ENCODE results near the gene PEX14. TPM values are rescaled to one million over a fixed set of nuclear protein-coding genes. Genes with fewer than 3 reads are reported as not detected.

Gene PEX14
- total and polyA plus RNA-seq, 2 experiments from 2014 or later = 17.6 to 19.6 TPM

DNA sequence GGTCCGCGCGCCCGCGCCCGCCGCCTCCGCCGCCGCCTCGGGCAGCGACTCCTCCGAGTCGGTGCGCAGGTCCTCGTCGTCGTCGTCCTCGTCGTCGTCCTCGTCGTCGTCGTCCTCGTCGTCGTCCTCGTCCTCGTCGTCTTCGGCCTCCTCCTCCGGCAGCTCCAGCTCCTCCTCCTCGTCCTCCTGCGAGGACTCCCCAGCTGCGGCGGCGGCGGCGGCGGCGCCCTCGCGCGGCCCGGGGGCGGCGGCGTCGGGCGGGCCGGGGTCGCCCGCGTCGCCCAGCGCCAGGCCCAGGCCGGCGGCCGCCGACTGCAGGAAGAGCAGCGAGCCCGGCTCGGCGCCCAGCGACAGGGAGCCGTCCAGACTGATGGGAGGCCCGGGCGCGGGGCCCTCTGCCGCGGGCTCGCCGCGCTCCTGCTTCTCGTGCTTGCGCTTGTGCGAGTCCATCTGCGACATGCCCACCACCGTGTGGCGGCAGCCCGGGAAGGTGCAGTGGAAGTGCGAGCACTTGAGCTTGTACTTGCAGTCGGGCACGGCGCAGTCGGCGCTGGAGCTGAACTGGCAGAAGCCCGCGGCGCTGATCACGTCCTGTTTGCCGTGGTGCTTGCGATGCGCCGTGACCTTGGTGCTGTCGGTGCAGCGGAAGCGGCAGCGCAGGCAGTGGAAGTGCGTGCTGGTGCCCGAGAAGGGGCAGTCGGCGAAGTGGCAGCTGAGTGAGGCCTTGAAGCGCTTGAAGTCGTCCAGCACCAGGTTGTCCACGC lies 164.4 kb downstream of the PEX14 start:
- Histone ChIP-seq H3K4me3 (peak overlapping the region; percentile 52), H4K20me1 (replicated peaks; ENCODE audit: insufficient read depth) (no peaks in the 10 kb centered on the region), H3K27me3 (ENCODE audit: insufficient read depth) (peaks cover 33% of the 10 kb centered on the region), H3F3A (replicated peaks; ENCODE audit: low read depth) (peaks cover 14% of the 10 kb centered on the region), H3K4me2 (peak overlapping the region; percentile 75), H3K27ac (ENCODE audit: low read depth) (no peak overlapping the region), H3K36me3 (ENCODE audit: insufficient read depth) (no peaks in the 10 kb centered on the region), H2AFZ (peak overlapping the region; percentile 91), H3K4me1 (ENCODE audit: insufficient read depth) (peaks cover 11% of the 10 kb centered on the region), H3K79me2 (replicated peaks; ENCODE audit: insufficient read depth) (no peaks in the 10 kb centered on the region), H3K9me2 (ENCODE audit: insufficient read depth) (no peaks in the 10 kb centered on the region)
- H3K4me1 Mint-ChIP-seq = peaks cover 5% of the 10 kb centered on the region
- H3K9me3 Mint-ChIP-seq = no peaks in the 10 kb centered on the region
- ATAC-seq = peak; percentile 27
- H3K27ac Mint-ChIP-seq = no peak overlapping the region
- peaks cover 3% of the 10 kb centered on the region; the same call in 1 of the 3 replicates for H3K36me3 Mint-ChIP-seq (ENCODE audit: low read depth)
- TF ChIP-seq NANOG (IDR thresholded peaks at IDR 0.05; ENCODE audit: borderline replicate concordance) = no peak
- peak in 1 of 2 experiments; percentile 7; a peak in 1 of 4 replicates for TF ChIP-seq CTCF (conservative IDR thresholded peaks at IDR 0.05; ENCODE audit: low read depth in 2 of 2)
- peak; percentile 75 for DNase-seq (ENCODE audit: low spot score)
- peak overlapping the region; percentile 63 for H3K4me3 Mint-ChIP-seq
- peaks cover 14% of the 10 kb centered on the region for H3K27me3 Mint-ChIP-seq (ENCODE audit: insufficient read depth, low read depth, poor library complexity)

- Histone ChIP-seq H3F3A (replicated peaks; ENCODE audit: low read depth) (peaks cover 14% of the 10 kb centered on the region), H4K20me1 (replicated peaks; ENCODE audit: insufficient read depth) (no peaks in the 10 kb centered on the region), H3K4me1 (ENCODE audit: insufficient read depth) (peaks cover 6% of the 10 kb centered on the region), H3K27ac (ENCODE audit: low read depth) (no peak overlapping the region), H2AFZ (peak overlapping the region; percentile 91), H3K4me3 (peak overlapping the region; percentile 52), H3K9me2 (ENCODE audit: insufficient read depth) (no peaks in the 10 kb centered on the region), H3K36me3 (ENCODE audit: insufficient read depth) (no peaks in the 10 kb centered on the region), H3K4me2 (peak overlapping the region; percentile 75), H3K27me3 (ENCODE audit: insufficient read depth) (peaks cover 33% of the 10 kb centered on the region), H3K79me2 (replicated peaks; ENCODE audit: insufficient read depth) (no peaks in the 10 kb centered on the region)
- Mint-ChIP-seq H3K4me3 (peak overlapping the region; percentile 63; the same call in 2 of the 3 replicates), H3K4me1 (peaks cover 5% of the 10 kb centered on the region), H3K27me3 (ENCODE audit: insufficient read depth, low read depth, poor library complexity) (peaks cover 14% of the 10 kb centered on the region), H3K9me3 (no peaks in the 10 kb centered on the region), H3K27ac (no peak overlapping the region), H3K36me3 (ENCODE audit: low read depth) (peaks cover 3% of the 10 kb centered on the region; the same call in 1 of the 3 replicates)
- TF ChIP-seq ZNF114 (CRISPR knock-in tag; IDR thresholded peaks at IDR 0.05) = no peak
- peak in 1 of 2 experiments; percentile 29; a peak in 2 of 4 replicates for TF ChIP-seq CTCF (conservative IDR thresholded peaks at IDR 0.05; ENCODE audit: low read depth in 2 of 2)
- no peak for TF ChIP-seq ZNF462 (CRISPR knock-in tag; IDR thresholded peaks at IDR 0.05)
- TF ChIP-seq, protein P1, sequence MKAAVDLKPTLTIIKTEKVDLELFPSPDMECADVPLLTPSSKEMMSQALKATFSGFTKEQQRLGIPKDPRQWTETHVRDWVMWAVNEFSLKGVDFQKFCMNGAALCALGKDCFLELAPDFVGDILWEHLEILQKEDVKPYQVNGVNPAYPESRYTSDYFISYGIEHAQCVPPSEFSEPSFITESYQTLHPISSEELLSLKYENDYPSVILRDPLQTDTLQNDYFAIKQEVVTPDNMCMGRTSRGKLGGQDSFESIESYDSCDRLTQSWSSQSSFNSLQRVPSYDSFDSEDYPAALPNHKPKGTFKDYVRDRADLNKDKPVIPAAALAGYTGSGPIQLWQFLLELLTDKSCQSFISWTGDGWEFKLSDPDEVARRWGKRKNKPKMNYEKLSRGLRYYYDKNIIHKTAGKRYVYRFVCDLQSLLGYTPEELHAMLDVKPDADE (IDR thresholded peaks at IDR 0.05) = no peak
- no peak for TF ChIP-seq JUNB (IDR thresholded peaks at IDR 0.05; ENCODE audit: unreplicated experiment)
- DNase-seq (ENCODE audit: low spot score) = peak; percentile 40
- peak; percentile 13 for ATAC-seq
Measured at GRCh38 chr1:10639775-10640578, 165.2 kb downstream of the PEX14 start.

Data from GM23338 (cell line).